Activated naive CD8-positive, alpha-beta T cell (primary cell): ENCODE results near the gene C1orf159.
A peak's percentile ranks its signal among the peaks of the same experiment; 100 is the strongest.
"Not testable (repeated sequence)": the region's sequence is repeated elsewhere in the genome, so short reads cannot be mapped to it uniquely, and the experiment has no call there.

ENCODE experiments used
- H3K27ac Mint-ChIP-seq: one replicate; pipeline ENCODE4 v1.8.0; 2021; ENCODE audit warnings: mixed read lengths
- H3K27me3 Mint-ChIP-seq: one replicate; pipeline ENCODE4 v1.8.0; 2021; ENCODE audit warnings: mixed read lengths
- H3K36me3 Mint-ChIP-seq: one replicate; pipeline ENCODE4 v1.8.0; 2021; ENCODE audit warnings: mixed read lengths
- H3K4me1 Mint-ChIP-seq: one replicate; pipeline ENCODE4 v1.8.0; 2021; ENCODE audit warnings: low read depth, mixed read lengths
- H3K4me3 Mint-ChIP-seq: one replicate; pipeline ENCODE4 v1.8.0; 2021; ENCODE audit warnings: mild to moderate bottlenecking, mixed read lengths
- H3K9me3 Mint-ChIP-seq: one replicate; pipeline ENCODE4 v1.8.0; 2021; ENCODE audit warnings: low read depth, mixed read lengths

Gene C1orf159

DNA sequence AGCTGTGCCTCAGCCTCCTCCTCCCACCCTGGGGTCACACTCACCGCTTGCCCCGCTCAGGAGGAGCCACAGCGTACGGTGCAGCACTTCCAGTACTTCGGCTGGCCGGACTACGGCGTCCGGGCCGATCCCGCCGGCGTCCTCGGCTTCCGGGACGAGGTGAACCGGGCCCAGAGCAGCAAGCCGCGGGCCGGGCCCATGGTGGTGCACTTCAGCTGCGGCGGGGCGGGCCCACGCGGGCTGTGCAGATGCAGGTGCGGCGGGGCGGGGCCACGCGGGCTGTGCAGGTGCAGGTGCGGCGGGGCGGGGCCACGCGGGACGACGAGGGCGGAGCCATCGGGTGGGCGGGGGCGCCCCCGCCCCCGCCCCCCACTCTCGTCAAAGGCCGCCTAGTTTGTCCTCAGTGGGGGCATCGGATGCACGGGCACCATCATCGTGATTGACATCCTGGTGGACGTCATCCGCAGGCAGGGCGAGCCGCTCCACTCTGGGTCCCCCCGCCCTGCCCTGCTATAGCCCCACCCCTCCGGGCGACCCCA is 47.3 kb downstream of the C1orf159 start:
- H3K27ac Mint-ChIP-seq, result no peak overlapping the region
- H3K4me1 Mint-ChIP-seq, result peaks cover 11% of the 10 kb centered on the region
- H3K4me3 Mint-ChIP-seq, result peak overlapping the region; percentile 65
- H3K27me3 Mint-ChIP-seq, result no peaks in the 10 kb centered on the region
- H3K36me3 Mint-ChIP-seq, result no peaks in the 10 kb centered on the region
- no peaks in the 10 kb centered on the region for H3K9me3 Mint-ChIP-seq

DNA sequence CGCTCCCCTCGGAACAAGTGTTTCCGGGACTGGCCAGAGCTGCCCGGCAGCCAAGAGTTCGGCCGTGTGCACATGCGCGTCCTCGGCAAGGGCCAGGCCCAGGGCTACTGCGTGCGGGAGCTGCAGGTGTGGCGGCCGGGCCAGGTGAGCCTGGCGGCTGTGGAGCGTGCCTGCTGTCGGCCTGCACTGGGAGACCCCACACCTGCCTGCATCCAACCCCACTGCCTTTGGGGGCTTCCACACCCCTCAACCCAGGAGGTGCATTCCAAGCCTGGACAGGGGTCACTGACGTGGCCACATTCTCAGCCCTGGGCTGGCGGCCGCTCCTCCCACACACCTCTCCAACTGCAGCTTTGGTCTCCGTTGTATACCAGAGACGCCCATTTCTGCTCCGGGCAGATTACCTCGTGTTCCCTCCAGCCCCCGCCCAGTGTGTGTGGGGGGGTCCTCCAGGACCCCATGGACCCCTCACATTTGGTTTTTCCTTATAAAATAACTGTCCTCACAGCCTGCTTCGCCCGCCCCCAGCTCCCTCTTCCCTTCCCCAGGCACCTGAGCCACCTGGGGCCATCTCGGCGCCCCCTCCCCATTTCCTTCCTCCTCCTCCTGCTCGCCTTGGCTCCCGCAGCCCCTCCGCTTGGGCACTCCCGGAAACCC is 47.9 kb downstream of the C1orf159 start:
- H3K27ac Mint-ChIP-seq, result no peak overlapping the region
- peak overlapping the region; percentile 65 for H3K4me3 Mint-ChIP-seq
- no peaks in the 10 kb centered on the region for H3K36me3 Mint-ChIP-seq
- H3K4me1 Mint-ChIP-seq, result peaks cover 14% of the 10 kb centered on the region
- no peaks in the 10 kb centered on the region for H3K27me3 Mint-ChIP-seq
- no peaks in the 10 kb centered on the region for H3K9me3 Mint-ChIP-seq

DNA sequence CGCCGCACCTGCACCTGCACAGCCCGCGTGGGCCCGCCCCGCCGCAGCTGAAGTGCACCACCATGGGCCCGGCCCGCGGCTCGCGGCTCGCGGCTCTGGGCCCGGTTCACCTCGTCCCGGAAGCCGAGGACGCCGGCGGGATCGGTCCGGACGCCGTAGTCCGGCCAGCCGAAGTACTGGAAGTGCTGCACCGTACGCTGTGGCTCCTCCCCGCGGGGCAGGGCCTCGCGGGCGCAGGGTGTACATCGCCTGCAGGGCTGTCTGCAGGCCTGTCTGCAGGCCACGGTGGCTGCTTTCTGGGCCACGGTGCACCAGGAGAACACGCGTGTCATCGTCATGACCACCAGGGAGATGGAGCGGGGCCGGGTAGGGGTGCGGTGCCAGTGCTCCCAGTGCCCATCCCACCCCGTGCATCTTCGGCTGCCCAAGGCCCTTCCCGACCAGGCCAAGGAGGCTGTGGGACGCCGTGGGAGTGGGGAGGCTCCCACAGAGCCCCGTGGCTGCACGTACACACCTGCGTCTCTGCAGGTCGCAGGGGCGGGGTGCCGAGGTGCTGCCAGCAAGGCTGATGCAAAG is 48.5 kb downstream of the C1orf159 start:
- H3K27me3 Mint-ChIP-seq, result no peaks in the 10 kb centered on the region
- H3K4me3 Mint-ChIP-seq, result peak overlapping the region; percentile 40
- no peak overlapping the region for H3K27ac Mint-ChIP-seq
- peaks cover 18% of the 10 kb centered on the region for H3K4me1 Mint-ChIP-seq
- H3K36me3 Mint-ChIP-seq, result no peaks in the 10 kb centered on the region
- no peaks in the 10 kb centered on the region for H3K9me3 Mint-ChIP-seq

DNA sequence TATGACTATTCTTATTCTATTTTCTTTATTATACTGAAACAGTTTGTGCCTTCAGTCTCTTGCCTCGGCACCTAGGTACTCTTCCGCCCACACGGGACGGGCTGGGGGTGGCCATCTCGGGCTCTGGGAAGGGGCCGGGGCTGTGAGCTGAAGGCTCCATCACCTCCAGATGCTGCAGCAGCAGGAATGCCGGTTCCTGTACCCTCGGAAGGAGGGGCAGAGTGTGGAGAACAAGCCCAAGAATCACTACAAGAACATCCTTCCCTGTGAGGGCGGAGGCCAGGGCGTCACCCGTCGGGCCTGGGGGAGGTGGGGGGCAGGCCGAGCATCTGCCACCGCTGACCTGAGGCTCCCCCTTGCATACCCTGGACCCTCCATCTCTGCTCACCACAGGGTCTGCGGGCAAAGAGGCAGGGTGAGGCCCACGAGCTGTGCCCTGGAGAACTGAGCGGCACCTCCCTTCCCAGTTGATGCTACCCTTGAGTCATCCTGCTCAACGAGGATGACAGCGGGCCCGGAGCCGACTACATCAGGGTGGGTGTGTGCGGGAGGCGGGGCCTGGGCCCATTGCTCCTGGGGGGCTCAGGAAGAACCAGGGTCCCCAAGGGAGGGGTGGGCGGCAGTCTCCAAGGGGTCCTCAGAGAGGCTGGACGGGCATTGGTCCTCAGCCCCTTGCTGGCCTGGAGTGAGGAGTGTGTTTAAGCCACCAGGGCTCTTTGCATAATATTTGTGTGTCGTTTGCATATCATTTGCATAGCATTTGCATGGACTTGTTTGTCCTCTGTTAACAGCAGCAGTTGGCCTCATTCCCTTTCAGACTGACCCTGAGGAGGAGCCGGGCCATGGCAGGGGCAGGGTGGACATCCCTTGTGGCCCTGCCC is 49.2 kb downstream of the C1orf159 start:
- Mint-ChIP-seq H3K27me3 (no peaks in the 10 kb centered on the region), H3K36me3 (no peaks in the 10 kb centered on the region), H3K4me3 (no peak overlapping the region), H3K9me3 (no peaks in the 10 kb centered on the region), H3K4me1 (peaks cover 19% of the 10 kb centered on the region), H3K27ac (no peak overlapping the region)

DNA sequence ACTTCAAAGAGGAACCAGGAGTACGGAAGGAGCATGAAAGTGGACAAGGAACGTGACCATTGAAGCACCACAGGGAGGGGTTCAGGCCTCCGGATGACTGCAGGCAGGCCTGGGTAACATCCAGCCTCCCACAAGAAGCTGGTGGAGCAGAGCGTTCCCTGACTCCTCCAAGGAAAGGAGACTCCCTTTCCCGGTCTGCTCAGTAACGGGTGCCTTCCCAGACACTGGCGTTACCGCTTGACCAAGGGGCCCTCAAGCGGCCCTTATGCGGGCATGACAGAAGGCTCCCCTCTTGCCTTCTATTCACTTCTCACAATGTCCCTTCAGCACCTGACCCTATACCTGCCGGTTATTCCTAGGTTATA is 50.0 kb downstream of the C1orf159 start:
- H3K27me3 Mint-ChIP-seq, H3K36me3 Mint-ChIP-seq, H3K9me3 Mint-ChIP-seq, H3K27ac Mint-ChIP-seq: not testable (repeated sequence)
- Mint-ChIP-seq H3K4me1 (peaks cover 24% of the 10 kb centered on the region), H3K4me3 (peak overlapping the region; percentile 20)

DNA sequence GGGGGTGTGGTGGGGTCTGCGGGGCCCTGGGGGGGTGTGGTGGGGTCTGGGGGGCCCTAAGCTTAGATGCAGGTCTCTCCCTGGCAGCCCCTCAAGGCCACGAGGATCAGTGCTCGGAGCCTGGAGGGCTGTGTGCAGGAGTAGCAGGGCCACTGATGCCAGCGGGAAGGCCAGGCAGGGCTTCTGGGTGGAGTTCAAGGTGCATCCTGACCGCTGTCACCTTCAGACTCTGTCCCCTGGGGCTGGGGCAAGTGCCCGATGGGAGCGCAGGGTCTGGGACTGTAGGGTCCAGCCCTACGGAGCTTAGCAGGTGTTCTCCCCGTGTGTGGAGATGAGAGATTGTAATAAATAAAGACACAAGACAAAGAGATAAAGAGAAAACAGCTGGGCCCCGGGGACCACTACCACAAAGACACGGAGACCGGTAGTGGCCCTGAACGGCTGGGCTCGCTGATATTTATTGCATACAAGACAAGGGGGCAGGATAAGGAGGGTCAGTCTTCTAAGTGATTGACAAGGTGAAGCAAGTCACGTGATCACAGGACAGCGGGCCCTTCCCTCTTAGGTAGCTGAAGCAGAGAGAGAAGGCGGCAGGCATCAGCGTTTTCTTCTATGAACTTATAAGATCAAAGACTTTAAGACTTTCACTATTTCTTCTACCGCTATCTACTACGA is 50.5 kb downstream of the C1orf159 start:
- Mint-ChIP-seq H3K36me3 (no peaks in the 10 kb centered on the region), H3K4me1 (peaks cover 25% of the 10 kb centered on the region), H3K27ac (peak overlapping the region; percentile 70), H3K4me3 (peak overlapping the region; percentile 23), H3K9me3 (no peaks in the 10 kb centered on the region), H3K27me3 (no peaks in the 10 kb centered on the region)

DNA sequence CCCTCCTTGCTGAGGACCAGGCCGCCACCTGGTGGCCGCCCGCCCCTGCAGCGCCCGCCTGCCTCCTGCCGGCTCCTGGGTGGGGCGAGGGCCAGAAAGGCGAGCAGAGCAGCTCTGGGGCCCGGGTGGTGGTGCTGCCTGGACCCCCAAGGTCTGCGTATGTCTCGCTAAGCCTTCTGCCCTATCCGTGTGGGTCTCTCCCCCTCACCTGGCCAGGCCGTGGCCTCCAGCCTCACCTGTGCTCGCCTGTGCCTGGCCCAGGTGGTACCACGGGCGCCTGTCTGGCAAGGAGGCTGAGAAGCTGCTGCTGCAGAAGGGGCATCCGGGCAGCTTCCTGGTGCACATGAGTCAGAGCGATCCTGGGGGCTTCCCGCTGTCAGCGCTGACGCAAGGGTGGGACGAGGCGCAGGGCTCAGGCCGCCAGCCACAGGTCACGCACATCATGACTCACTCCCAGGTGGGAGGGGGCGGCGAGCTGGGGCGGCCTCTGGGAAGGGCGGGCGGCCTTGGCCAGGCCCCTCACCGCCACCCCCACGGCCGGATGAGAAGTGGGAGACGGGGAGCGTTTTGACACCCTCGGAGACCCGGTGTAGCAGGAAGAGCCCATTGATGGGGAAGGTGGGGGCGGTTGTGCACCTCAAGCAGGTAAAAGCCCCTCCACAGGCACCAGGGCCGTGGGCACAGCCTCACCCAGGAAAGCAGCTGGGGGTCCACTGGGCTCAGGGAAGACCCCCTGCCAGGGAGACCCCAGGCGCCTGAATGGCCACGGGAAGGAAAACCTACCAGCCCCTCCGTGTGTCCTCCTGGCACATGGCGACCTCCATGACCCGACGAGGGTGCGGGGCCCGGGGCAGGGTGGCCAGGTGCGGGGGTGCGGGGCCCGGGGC is 51.7 kb downstream of the C1orf159 start:
- Mint-ChIP-seq H3K36me3 (no peaks in the 10 kb centered on the region), H3K4me3 (peak overlapping the region; percentile 73), H3K4me1 (peaks cover 30% of the 10 kb centered on the region), H3K27me3 (peaks cover 3% of the 10 kb centered on the region), H3K9me3 (no peaks in the 10 kb centered on the region), H3K27ac (peak overlapping the region; percentile 81)

DNA sequence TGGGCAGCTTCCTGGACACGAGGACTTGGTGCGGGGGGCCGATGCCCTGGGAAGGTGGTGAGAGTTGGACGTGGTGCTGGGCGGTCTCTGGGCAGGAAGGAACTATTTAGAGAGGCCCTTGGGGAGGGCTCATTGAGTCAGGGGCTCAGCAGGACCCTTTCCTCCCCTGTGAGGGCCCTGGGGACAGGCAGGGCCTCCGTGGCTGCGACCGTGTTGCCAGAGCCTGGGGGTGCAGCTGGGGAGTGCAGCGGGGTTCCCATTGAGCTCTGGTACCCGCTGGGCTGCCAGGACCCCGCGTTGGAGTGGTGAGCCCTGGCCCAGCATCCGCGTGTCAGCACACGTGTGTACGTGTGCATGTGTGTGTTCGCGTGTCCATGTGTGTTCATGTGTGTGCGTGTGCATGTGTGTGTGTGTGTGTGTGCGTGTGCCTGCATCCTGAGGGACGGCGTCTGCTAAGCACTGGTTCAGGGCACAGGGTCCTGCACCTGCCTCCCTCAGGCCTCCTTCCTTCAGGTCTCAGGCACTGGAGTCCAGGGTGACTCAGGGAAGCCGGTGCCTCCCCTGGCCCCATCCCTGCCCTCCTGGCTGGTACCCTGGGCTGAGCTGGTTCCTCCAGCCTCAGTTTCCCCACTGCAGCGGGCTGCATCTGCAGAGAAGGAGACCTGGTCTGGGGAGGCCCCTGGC is 52.5 kb downstream of the C1orf159 start:
- no peaks in the 10 kb centered on the region for H3K36me3 Mint-ChIP-seq
- H3K4me1 Mint-ChIP-seq, result peaks cover 34% of the 10 kb centered on the region
- no peaks in the 10 kb centered on the region for H3K9me3 Mint-ChIP-seq
- H3K4me3 Mint-ChIP-seq, result peak overlapping the region; percentile 71
- H3K27me3 Mint-ChIP-seq, result peaks cover 3% of the 10 kb centered on the region
- H3K27ac Mint-ChIP-seq, result peak overlapping the region; percentile 46

DNA sequence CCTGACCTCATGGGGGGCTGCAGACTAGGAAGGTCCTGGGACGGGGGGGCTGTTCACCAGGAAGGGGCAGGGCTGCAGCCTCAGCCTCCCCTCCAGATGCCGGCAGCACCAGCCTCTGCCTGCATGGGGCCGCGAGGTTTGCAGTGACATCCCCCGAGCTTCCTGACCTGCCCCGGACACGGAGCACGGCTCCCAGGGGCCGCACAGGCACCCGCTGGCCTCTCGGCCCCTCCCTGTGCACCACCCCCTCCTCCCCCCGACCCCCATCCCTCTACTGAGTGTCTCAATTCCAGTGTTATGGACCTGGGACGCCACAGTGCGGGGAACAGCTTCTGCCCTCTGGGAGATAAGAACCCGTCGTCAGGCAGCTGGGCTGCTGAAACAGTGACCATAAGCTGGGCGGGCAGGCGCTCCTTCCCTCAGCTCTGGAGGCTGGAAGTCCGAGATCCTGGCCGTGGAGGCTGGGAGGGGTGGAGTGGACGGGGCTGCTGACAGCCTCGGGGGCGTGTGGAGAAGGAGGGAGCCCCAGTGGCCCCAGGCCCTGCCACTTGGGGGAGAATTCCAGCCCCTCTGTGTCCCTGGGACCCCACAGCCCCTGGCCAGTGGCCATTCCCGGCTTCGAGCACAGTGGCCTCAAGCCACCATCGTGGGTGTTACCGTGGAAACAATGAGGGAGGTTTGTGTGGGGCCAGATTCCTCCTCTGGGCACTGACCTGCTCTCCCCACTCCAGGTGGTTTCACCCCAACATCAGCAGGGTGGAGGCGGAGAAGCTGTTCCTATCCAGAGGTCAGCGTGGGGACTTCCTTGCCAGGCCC is 53.3 kb downstream of the C1orf159 start:
- Mint-ChIP-seq H3K27me3 (peaks cover 3% of the 10 kb centered on the region), H3K4me3 (peak overlapping the region; percentile 71), H3K36me3 (no peaks in the 10 kb centered on the region), H3K27ac (peak overlapping the region; percentile 34), H3K9me3 (no peaks in the 10 kb centered on the region), H3K4me1 (peaks cover 33% of the 10 kb centered on the region)

DNA sequence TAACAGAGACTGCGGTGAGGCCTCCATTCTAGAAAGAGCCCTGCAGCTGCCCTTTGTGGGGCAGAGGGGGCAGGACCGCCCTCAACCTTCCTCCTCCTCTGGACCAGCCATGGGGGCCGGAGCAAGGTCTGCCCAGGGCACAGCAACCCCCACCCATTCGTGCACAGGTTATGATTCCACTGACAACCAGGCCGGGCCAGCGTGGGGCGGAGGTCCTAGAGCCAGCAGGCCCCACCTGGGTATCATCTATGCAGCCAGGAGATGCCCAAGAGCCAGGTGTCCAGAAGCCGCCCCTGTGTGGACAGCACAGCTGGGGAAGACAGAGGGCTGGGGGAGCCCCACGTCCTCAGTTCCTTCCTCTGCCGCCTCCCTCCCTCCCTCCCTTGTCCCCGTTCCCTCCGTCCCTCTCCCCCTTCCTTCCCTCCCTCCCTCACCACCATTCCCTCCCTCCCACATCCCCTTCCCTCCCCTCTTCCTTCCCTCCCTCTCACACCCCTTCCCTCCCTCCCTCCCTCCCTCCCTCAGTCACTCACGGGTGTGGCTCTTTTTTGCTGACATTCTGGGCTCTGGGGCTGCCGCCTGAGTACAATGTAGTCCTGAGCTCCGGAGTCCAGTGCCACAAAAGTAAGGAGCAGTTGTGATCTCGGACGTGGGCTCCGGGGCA is 54.1 kb downstream of the C1orf159 start:
- Mint-ChIP-seq H3K4me3 (peak overlapping the region; percentile 71), H3K27me3 (peaks cover 3% of the 10 kb centered on the region)

DNA sequence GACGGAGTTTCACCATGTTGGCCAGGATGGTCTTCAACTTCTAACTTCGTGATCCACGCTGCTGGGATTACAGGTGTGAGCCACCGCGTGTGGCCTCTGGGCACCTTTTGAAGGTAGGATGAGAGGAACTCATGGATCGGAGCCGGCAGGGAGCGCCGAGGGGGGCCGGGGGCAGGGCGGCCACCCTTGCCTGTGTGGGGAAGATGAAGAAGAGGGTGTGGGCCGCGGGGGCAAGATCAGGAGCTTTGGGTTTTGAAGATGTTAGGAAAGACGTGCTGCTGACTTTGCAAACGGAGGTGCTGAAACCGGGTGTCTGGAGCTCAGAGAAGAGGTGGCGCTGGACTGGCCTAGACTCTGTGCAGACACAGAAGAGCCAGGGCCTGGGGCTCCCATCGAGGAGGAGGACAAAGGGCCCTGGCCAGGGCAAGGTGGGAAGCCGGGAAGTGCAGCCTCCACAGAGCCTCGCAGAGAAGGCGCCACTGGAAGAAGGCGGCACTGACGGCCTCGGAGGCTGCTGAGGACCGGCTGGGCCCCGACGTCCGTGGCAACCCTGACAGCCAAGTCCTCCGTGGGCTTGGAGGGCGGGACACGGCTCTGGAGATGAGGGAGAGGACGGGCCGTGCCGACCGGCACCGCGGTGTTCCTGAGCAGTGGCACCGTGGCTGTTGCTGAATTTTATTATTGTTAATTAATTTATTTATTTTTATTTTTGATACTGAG is 55.4 kb downstream of the C1orf159 start:
- H3K9me3 Mint-ChIP-seq, result no peaks in the 10 kb centered on the region
- no peak overlapping the region for H3K27ac Mint-ChIP-seq
- peaks cover 30% of the 10 kb centered on the region for H3K4me1 Mint-ChIP-seq
- H3K27me3 Mint-ChIP-seq, result peaks cover 3% of the 10 kb centered on the region
- H3K36me3 Mint-ChIP-seq, result no peaks in the 10 kb centered on the region
- peak overlapping the region; percentile 84 for H3K4me3 Mint-ChIP-seq

More for the DNA sequence above, 54.1 kb downstream of the C1orf159 start:
- H3K36me3 Mint-ChIP-seq, result no peaks in the 10 kb centered on the region
- H3K27ac Mint-ChIP-seq, result no peak overlapping the region
- H3K9me3 Mint-ChIP-seq, result no peaks in the 10 kb centered on the region
- H3K4me1 Mint-ChIP-seq, result peaks cover 33% of the 10 kb centered on the region
